Smooth muscle cell (in vitro differentiated cells): ENCODE measurements around the gene CPEB4. TPM values are rescaled to one million over a fixed set of nuclear protein-coding genes. Genes with fewer than 3 reads are reported as not detected.

Experiments used
- DNase-seq: peaks from one replicate; lab custom pipeline; 2025; ENCODE audit not compliant: unreplicated experiment; lab: John Stamatoyannopoulos, UW
- H2AFZ ChIP-seq: fragments of 200-600 bp; sonication (generic); 2 replicates; pipeline ENCODE4 v1.6.0; 2016; ENCODE audit warnings: antibody characterized with exemption, low read depth, mild to moderate bottlenecking
- H3F3A ChIP-seq: fragments of 200-600 bp; sonication (generic); 2 replicates; pipeline ENCODE4 v1.6.0; 2017; ENCODE audit warnings: antibody characterized with exemption, low read depth
- H3K27ac ChIP-seq: fragments of 200-600 bp; sonication (generic); 2 replicates; pipeline ENCODE4 v1.5.1; 2016; ENCODE audit warnings: low read depth, mild to moderate bottlenecking
- H3K27me3 ChIP-seq: fragments of 200-600 bp; sonication (generic); 2 replicates; pipeline ENCODE4 v1.6.1; 2016; ENCODE audit warnings: low read depth, mild to moderate bottlenecking
- H3K36me3 ChIP-seq: fragments of 200-600 bp; sonication (generic); 2 replicates; pipeline ENCODE4 v1.5.1; 2016; ENCODE audit warnings: low read depth
- H3K4me1 ChIP-seq: fragments of 200-600 bp; sonication (generic); 2 replicates; pipeline ENCODE4 v1.5.1; 2016; ENCODE audit warnings: low read depth
- H3K4me2 ChIP-seq: fragments of 200-600 bp; sonication (generic); 2 replicates; pipeline ENCODE4 v1.6.0; 2016; ENCODE audit warnings: mild to moderate bottlenecking
- H3K4me3 ChIP-seq: fragments of 200-600 bp; sonication (generic); 2 replicates; pipeline ENCODE4 v1.5.1; 2016; ENCODE audit warnings: mild to moderate bottlenecking
- H3K79me2 ChIP-seq: fragments of 200-600 bp; sonication (generic); 2 replicates; pipeline ENCODE4 v1.6.0; 2016; ENCODE audit warnings: low read depth, mild to moderate bottlenecking
- H3K9ac ChIP-seq: fragments of 200-600 bp; sonication (generic); 2 replicates; pipeline ENCODE4 v1.6.0; 2016; ENCODE audit warnings: low read depth
- H3K9me3 ChIP-seq: fragments of 200-600 bp; sonication (generic); replicated peaks from 2 replicates; pipeline ENCODE4 v1.5.1; 2016; ENCODE audit warnings: low read depth
- H4K20me1 ChIP-seq: fragments of 200-600 bp; sonication (generic); 2 replicates; pipeline ENCODE4 v1.6.0; 2016; ENCODE audit warnings: low read depth
- CTCF ChIP-seq: fragments of 200-600 bp; sonication (generic); IDR thresholded peaks from 2 replicates; pipeline ENCODE4 v1.5.1; 2017; ENCODE audit warnings: borderline replicate concordance, mild to moderate bottlenecking, antibody characterized with exemption; ENCODE audit not compliant: insufficient read depth, poor library complexity, severe bottlenecking
- WGBS: methylation state at CpG from one replicate; pipeline ENCODE4 v1.1.7; 2016; ENCODE audit warnings: low lambda C conversion rate; 5-methylcytosine and 5-hydroxymethylcytosine counted together
- polyA plus RNA-seq: library from polyadenylated mRNA; unstranded; fragments of >200 nt; fragmentation: Nextera tagmentation; extraction: Ambion mirVana; gene quantifications from 2 replicates; pipeline ENCODE4 v1.2.1, GENCODE V29; 2016
- total RNA-seq: library from RNA; depleted of rRNA; stranded (reverse); fragments of >200 nt; gene quantifications from 2 replicates; pipeline ENCODE4 v1.2.3, GENCODE V29; 2014

CPEB4 gene
- total and polyA plus RNA-seq, 2 experiments from 2014 or later = 5.1 to 38.5 TPM

DNA sequence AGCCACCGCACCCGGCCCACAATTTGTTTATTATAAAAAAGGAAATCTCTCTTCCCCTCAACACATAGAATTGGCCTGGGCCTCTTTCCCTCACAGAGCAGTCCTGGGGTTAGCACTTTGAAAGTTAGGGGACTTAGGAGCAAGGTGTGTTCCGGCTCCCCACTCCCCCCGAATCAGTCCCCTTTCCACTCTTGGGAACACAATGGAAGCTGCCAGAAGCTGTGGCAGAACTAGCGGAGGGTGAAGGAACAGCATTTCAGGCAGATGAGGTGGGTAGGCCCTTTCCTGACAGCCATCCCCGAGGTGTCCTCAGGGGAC lies 84.4 kb downstream of the CPEB4 start:
- H3K4me1 ChIP-seq = peaks cover 19% of the 10 kb centered on the region
- no peak overlapping the region for H3K9ac ChIP-seq
- H2AFZ ChIP-seq = peak overlapping the region; percentile 93
- no peaks in the 10 kb centered on the region for H3K27me3 ChIP-seq
- no peaks in the 10 kb centered on the region for H3K9me3 ChIP-seq
- 72% methylated on average over 6 of the region's 6 CpGs for WGBS
- DNase-seq = no peak
- no peaks in the 10 kb centered on the region for H3K36me3 ChIP-seq
- H3K4me2 ChIP-seq = peak overlapping the region; percentile 95
- no peaks in the 10 kb centered on the region for H4K20me1 ChIP-seq
- TF ChIP-seq CTCF = no peak
- H3K27ac ChIP-seq = no peak overlapping the region
- no peaks in the 10 kb centered on the region for H3K79me2 ChIP-seq
- H3K4me3 ChIP-seq = peak overlapping the region; percentile 54
- peaks cover 4% of the 10 kb centered on the region for H3F3A ChIP-seq

GRCh38 chr5:173972925-173973615 lies 84.9 kb downstream of the CPEB4 start:
- Histone ChIP-seq H3K27me3 (no peaks in the 10 kb centered on the region), H3K9ac (no peak overlapping the region)

DNA sequence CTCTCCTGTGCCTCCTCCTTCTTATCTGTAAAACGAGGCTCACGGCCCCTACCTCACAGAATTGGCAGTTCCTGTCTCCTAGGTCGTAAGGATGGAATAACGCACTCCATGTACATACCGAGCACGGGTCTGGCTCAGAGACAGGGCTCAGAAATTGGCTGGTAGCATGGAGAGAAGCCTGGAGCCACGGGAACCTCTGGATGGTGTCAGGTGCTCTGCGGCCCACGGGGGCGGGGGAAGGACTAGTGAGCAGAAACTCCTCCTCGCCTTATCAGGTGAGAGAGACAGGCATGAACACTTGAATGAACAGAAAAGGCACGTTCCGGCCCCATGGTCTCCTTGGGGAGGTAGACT lies 85.4 kb downstream of the CPEB4 start:
- H3K27me3 ChIP-seq = no peaks in the 10 kb centered on the region
- TF ChIP-seq CTCF = no peak
- H3K4me2 ChIP-seq = peak overlapping the region; percentile 95
- DNase-seq = no peak
- H2AFZ ChIP-seq = peak overlapping the region; percentile 93
- H3K79me2 ChIP-seq = no peaks in the 10 kb centered on the region
- H3K4me1 ChIP-seq = peaks cover 9% of the 10 kb centered on the region
- no peaks in the 10 kb centered on the region for H4K20me1 ChIP-seq
- H3K27ac ChIP-seq = no peak overlapping the region
- 30% methylated on average over 13 of the region's 13 CpGs for WGBS
- H3K9me3 ChIP-seq = no peaks in the 10 kb centered on the region
- no peak overlapping the region for H3K9ac ChIP-seq
- peak overlapping the region; percentile 54 for H3K4me3 ChIP-seq
- H3F3A ChIP-seq = peaks cover under 1% of the 10 kb centered on the region
- no peaks in the 10 kb centered on the region for H3K36me3 ChIP-seq

More at GRCh38 chr5:173972925-173973615, 84.9 kb downstream of the CPEB4 start:
- WGBS = 13% methylated on average over 30 of the region's 30 CpGs
- DNase-seq = peak; percentile 42
- Histone ChIP-seq H3K36me3 (no peaks in the 10 kb centered on the region), H3F3A (peaks cover 4% of the 10 kb centered on the region), H3K79me2 (no peaks in the 10 kb centered on the region), H3K4me3 (peak overlapping the region; percentile 54), H4K20me1 (no peaks in the 10 kb centered on the region), H3K27ac (no peak overlapping the region), H2AFZ (peak overlapping the region; percentile 93), H3K9me3 (no peaks in the 10 kb centered on the region), H3K4me2 (peak overlapping the region; percentile 95), H3K4me1 (peaks cover 14% of the 10 kb centered on the region)
- TF ChIP-seq CTCF = peak; percentile 87

DNA sequence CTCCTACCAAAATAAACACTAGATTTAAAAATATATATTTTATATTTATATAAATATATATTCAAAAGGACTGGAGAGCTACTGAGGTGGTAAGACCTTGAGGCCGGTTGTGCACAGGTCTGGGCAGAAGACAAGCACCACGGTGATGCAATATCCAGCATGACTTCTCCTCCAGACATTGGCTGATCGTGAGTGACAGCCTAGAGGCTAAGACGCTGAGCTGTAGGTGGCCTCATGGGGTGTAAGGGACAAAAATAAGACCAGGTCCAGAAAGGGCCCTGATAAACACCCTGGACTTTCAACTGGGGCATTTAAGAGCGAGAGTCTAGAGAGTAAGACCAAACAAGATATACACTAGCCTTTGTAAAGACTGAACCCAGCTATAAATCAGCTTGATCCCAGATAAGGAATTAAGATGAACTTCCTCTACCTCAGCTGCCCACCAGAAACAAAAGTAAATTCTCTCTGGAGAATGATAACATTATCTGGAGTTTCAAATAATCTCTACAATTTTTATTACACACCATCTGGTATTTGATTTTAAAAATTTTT lies 86.6 kb downstream of the CPEB4 start:
- H3F3A ChIP-seq = no peaks in the 10 kb centered on the region
- TF ChIP-seq CTCF = no peak
- H3K4me3 ChIP-seq = no peak overlapping the region
- H3K4me2 ChIP-seq = no peak overlapping the region
- WGBS = 67% methylated on average over 5 of the region's 5 CpGs
- H3K27me3 ChIP-seq = no peaks in the 10 kb centered on the region
- DNase-seq = no peak
- H3K36me3 ChIP-seq = no peaks in the 10 kb centered on the region
- H2AFZ ChIP-seq = no peak overlapping the region
- H4K20me1 ChIP-seq = no peaks in the 10 kb centered on the region
- H3K9me3 ChIP-seq = no peaks in the 10 kb centered on the region
- no peaks in the 10 kb centered on the region for H3K79me2 ChIP-seq
- no peak overlapping the region for H3K27ac ChIP-seq
- H3K9ac ChIP-seq = no peak overlapping the region
- peaks cover 6% of the 10 kb centered on the region for H3K4me1 ChIP-seq
